Neural cell (in vitro differentiated cells): Measurements from ENCODE around the gene DPP10. TPM values are rescaled to one million over a fixed set of nuclear protein-coding genes. Genes with fewer than 3 reads are reported as not detected.

Experiments
- H2AFZ ChIP-seq: fragments of 200-600, 300-800 bp; sonication (generic), shearing (Covaris generic); 2 replicates; pipeline ENCODE4 v1.6.0; 2014; ENCODE audit warnings: low read depth, mild to moderate bottlenecking, antibody characterized with exemption, low read length, moderate library complexity
- H3F3A ChIP-seq: fragments of 200-600 bp; shearing (Covaris generic); 2 replicates; pipeline ENCODE4 v1.6.1; 2016; ENCODE audit warnings: mild to moderate bottlenecking, moderate library complexity, mixed read lengths, antibody characterized with exemption, low read length; ENCODE audit not compliant: insufficient read depth, poor library complexity, severe bottlenecking
- H3K27ac ChIP-seq: fragments of 200-600, 300-800 bp; sonication (generic), shearing (Covaris generic); 2 replicates; pipeline ENCODE4 v1.5.1; 2014; ENCODE audit warnings: mild to moderate bottlenecking, low read length, moderate library complexity
- H3K27me3 ChIP-seq: fragments of 300-800, 200-600 bp; sonication (generic), shearing (Covaris generic); 2 replicates; pipeline ENCODE4 v1.6.0; 2014; ENCODE audit warnings: mild to moderate bottlenecking, low read depth, low read length, moderate library complexity; ENCODE audit not compliant: insufficient read depth
- H3K36me3 ChIP-seq: fragments of 300-800, 200-600 bp; sonication (generic), shearing (Covaris generic); 2 replicates; pipeline ENCODE4 v1.5.1; 2014; ENCODE audit warnings: mild to moderate bottlenecking, antibody characterized with exemption, low read length, moderate library complexity; ENCODE audit not compliant: insufficient read depth
- H3K4me2 ChIP-seq: fragments of 300-800, 200-600 bp; sonication (generic), shearing (Covaris generic); 2 replicates; pipeline ENCODE4 v1.6.0; 2014; ENCODE audit warnings: mild to moderate bottlenecking, low read length
- H3K4me3 ChIP-seq: fragments of 300-800, 200-600 bp; sonication (generic), shearing (Covaris generic); 2 replicates; pipeline ENCODE4 v1.5.1; 2014; ENCODE audit warnings: mild to moderate bottlenecking, low read length, moderate library complexity
- H3K79me2 ChIP-seq: fragments of 200-600 bp; shearing (Covaris generic); replicated peaks from 2 replicates; pipeline ENCODE4 v1.6.0; 2014; ENCODE audit warnings: mild to moderate bottlenecking, low read length, moderate library complexity; ENCODE audit not compliant: insufficient read depth
- H3K9ac ChIP-seq: fragments of 300-800, 200-600 bp; sonication (generic), shearing (Covaris generic); 2 replicates; pipeline ENCODE4 v1.6.1; 2016; ENCODE audit warnings: mild to moderate bottlenecking, low read length, mixed read lengths
- H3K9me2 ChIP-seq: fragments of 200-600 bp; shearing (Covaris generic); 2 replicates; pipeline ENCODE4 v1.6.1; 2016; ENCODE audit warnings: mild to moderate bottlenecking, low read length, mixed read lengths; ENCODE audit not compliant: insufficient read depth
- H3K9me3 ChIP-seq: fragments of 200-600, 300-800 bp; sonication (generic), shearing (Covaris generic); 2 replicates; pipeline ENCODE4 v1.6.1; 2016; ENCODE audit warnings: mild to moderate bottlenecking, mixed run types, low read length, moderate library complexity, mixed read lengths
- H4K20me1 ChIP-seq: fragments of 200-600 bp; shearing (Covaris generic); 2 replicates; pipeline ENCODE4 v1.6.1; 2016; ENCODE audit warnings: mild to moderate bottlenecking, mixed run types; ENCODE audit not compliant: insufficient read depth
- CTCF ChIP-seq: fragments of 450-650 bp; IDR thresholded peaks from 2 replicates; pipeline ENCODE4 v1.5.1; 2014; ENCODE audit warnings: antibody characterized with exemption, mild to moderate bottlenecking, moderate library complexity; ENCODE audit not compliant: poor library complexity, severe bottlenecking
- EP300 ChIP-seq: fragments of 450-650 bp; conservative IDR thresholded peaks from 2 replicates; pipeline ENCODE4 v1.6.1; 2014; ENCODE audit warnings: antibody characterized with exemption, mild to moderate bottlenecking, moderate library complexity; ENCODE audit not compliant: poor library complexity, severe bottlenecking
- EZH2 ChIP-seq: fragments of 200-600, 300-800 bp; shearing (Covaris generic), sonication (generic); IDR thresholded peaks from 2 replicates; pipeline ENCODE4 v1.6.1; 2014; ENCODE audit warnings: antibody characterized with exemption, low read length, borderline replicate concordance, mild to moderate bottlenecking; ENCODE audit not compliant: insufficient read depth, poor library complexity, severe bottlenecking
- POLR2AphosphoS5 ChIP-seq: IDR thresholded peaks from 2 replicates; pipeline ENCODE4 v1.6.1; 2012
- RAD21 ChIP-seq: fragments of 450-650 bp; conservative IDR thresholded peaks from 2 replicates; pipeline ENCODE4 v1.6.1; 2014; ENCODE audit warnings: antibody characterized with exemption, mild to moderate bottlenecking, moderate library complexity
- REST ChIP-seq: IDR thresholded peaks from 2 replicates; pipeline ENCODE4 v1.6.1; 2012; ENCODE audit warnings: borderline replicate concordance
- SMC3 ChIP-seq: fragments of 450-650 bp; conservative IDR thresholded peaks from 2 replicates; pipeline ENCODE4 v1.6.1; 2014; ENCODE audit warnings: antibody characterized with exemption, mild to moderate bottlenecking, moderate library complexity; ENCODE audit not compliant: poor library complexity
- TAF1 ChIP-seq: IDR thresholded peaks from 2 replicates; pipeline ENCODE4 v1.6.1; 2012; ENCODE audit warnings: low read depth
- polyA plus RNA-seq: library from polyadenylated mRNA; depleted of rRNA; stranded (reverse); fragments of >200 nt; gene quantifications from 2 replicates; pipeline ENCODE4 v1.2.3, GENCODE V29; 2014

DPP10 gene
- polyA plus RNA-seq, 1 donor from 2014 or later, result 13.9 TPM

GRCh38 chr2:115305712-115306111 lies 863.3 kb downstream of the DPP10 start:
- no peak overlapping the region for H3K4me3 ChIP-seq
- no peaks in the 10 kb centered on the region for H3K9me2 ChIP-seq
- H3F3A ChIP-seq, result no peaks in the 10 kb centered on the region
- H3K4me2 ChIP-seq, result no peak overlapping the region
- H2AFZ ChIP-seq, result no peak overlapping the region
- H3K9ac ChIP-seq, result no peak overlapping the region
- no peaks in the 10 kb centered on the region for H3K9me3 ChIP-seq
- no peaks in the 10 kb centered on the region for H4K20me1 ChIP-seq
- no peaks in the 10 kb centered on the region for H3K27me3 ChIP-seq
- H3K27ac ChIP-seq, result no peak overlapping the region
- no peaks in the 10 kb centered on the region for H3K36me3 ChIP-seq
- TF ChIP-seq CTCF (no peak), EP300 (no peak), RAD21 (no peak)
- no peaks in the 10 kb centered on the region for H3K79me2 ChIP-seq

GRCh38 chr2:115314119-115314518 lies 871.7 kb downstream of the DPP10 start:
- Histone ChIP-seq H3K27me3 (no peaks in the 10 kb centered on the region), H3K36me3 (no peaks in the 10 kb centered on the region), H4K20me1 (no peaks in the 10 kb centered on the region), H3K9me2 (no peaks in the 10 kb centered on the region), H3K9ac (no peak overlapping the region), H3K9me3 (no peaks in the 10 kb centered on the region), H3K27ac (no peak overlapping the region), H3F3A (no peaks in the 10 kb centered on the region), H3K79me2 (no peaks in the 10 kb centered on the region), H3K4me2 (no peak overlapping the region), H2AFZ (no peak overlapping the region), H3K4me3 (no peak overlapping the region)
- TF ChIP-seq SMC3, result no peak
- TF ChIP-seq EZH2, result no peak
- no peak for TF ChIP-seq POLR2AphosphoS5
- TF ChIP-seq REST, result no peak
- TF ChIP-seq EP300, result no peak
- no peak for TF ChIP-seq CTCF
- TF ChIP-seq TAF1, result no peak
